CD4-positive, alpha-beta T cell (primary cell): ENCODE data around the gene GPR141. TPM values are rescaled to one million over a fixed set of nuclear protein-coding genes. Genes with fewer than 3 reads are reported as not detected.

ENCODE experiments used
- ATAC-seq: fragments of 200-7000 bp; cut with Tn5 transposase; one replicate; pipeline ENCODE4 v1.10.0; 2022; ENCODE audit warnings: mild to moderate bottlenecking; ENCODE audit not compliant: poor library complexity
- CTCF ChIA-PET: fragments of 350-600 bp; sonication (Branson Sonifier 250); formaldehyde crosslinking; loops from one replicate; lab custom pipeline; 2021; ENCODE audit warnings: antibody characterized with exemption, inconsistent platforms; lab: Charles Lee
- POLR2A ChIA-PET: fragments of 350-600 bp; sonication (Branson Sonifier 250); formaldehyde crosslinking; loops from one replicate; lab custom pipeline; 2021; ENCODE audit warnings: antibody characterized with exemption, inconsistent platforms; lab: Charles Lee
- DNase-seq, 14 experiments: peaks; one replicate each; pipeline ENCODE4 v3.0.0-alpha.2; 2013 to 2020; ENCODE audit warnings: mixed read lengths in 2 of 14
- H3K27ac ChIP-seq, 2 donors: one replicate each; pipeline versions ENCODE4 v1.5.1 to v1.7.0; 2013; ENCODE audit warnings: low read length in 2 of 2, low read depth in 1 of 2, mild to moderate bottlenecking in 1 of 2
- H3K27me3 ChIP-seq, 2 experiments: 1 replicate in 1 of 2; 2 replicates in 1 of 2; pipeline versions ENCODE4 v1.6.1 to v1.7.0; 2013; ENCODE audit warnings: low read length in 2 of 2, control low read depth in 1 of 2, mild to moderate bottlenecking in 1 of 2, moderate library complexity in 1 of 2; ENCODE audit not compliant: insufficient read depth in 2 of 2, control insufficient read depth in 1 of 2
- H3K36me3 ChIP-seq: one replicate; pipeline ENCODE4 v1.6.1; 2013; ENCODE audit warnings: low read length, control low read depth; ENCODE audit not compliant: insufficient read depth
- H3K4me1 ChIP-seq: one replicate; pipeline ENCODE4 v1.6.1; 2013; ENCODE audit warnings: low read length, control low read depth; ENCODE audit not compliant: insufficient read depth
- H3K4me3 ChIP-seq: one replicate; pipeline ENCODE4 v1.5.1; 2013; ENCODE audit warnings: mild to moderate bottlenecking, low read length, moderate library complexity
- H3K9me3 ChIP-seq, 2 experiments: 1 replicate in 1 of 2; 2 replicates in 1 of 2; pipeline versions ENCODE4 v1.6.1 to v1.7.0; 2013; ENCODE audit warnings: low read length in 2 of 2, mild to moderate bottlenecking in 2 of 2, control low read depth in 1 of 2, moderate library complexity in 1 of 2; ENCODE audit not compliant: control insufficient read depth in 1 of 2, insufficient read depth in 1 of 2
- H3K27ac Mint-ChIP-seq: one replicate; pipeline ENCODE4 v1.8.0; 2020; ENCODE audit warnings: mixed read lengths
- H3K27me3 Mint-ChIP-seq: one replicate; pipeline ENCODE4 v1.8.0; 2021; ENCODE audit warnings: mixed read lengths
- H3K36me3 Mint-ChIP-seq: one replicate; pipeline ENCODE4 v1.8.0; 2021; ENCODE audit warnings: low read depth, mixed read lengths
- H3K4me1 Mint-ChIP-seq: one replicate; pipeline ENCODE4 v1.8.0; 2021; ENCODE audit warnings: low read depth, mixed read lengths
- H3K4me3 Mint-ChIP-seq: one replicate; pipeline ENCODE4 v1.8.0; 2020; ENCODE audit warnings: mild to moderate bottlenecking, mixed read lengths
- H3K9me3 Mint-ChIP-seq: one replicate; pipeline ENCODE4 v1.8.0; 2020; ENCODE audit warnings: mixed read lengths
- intact Hi-C, 2 experiments: fragments of 100-400 bp; cut with DNase I in 1 of 2; cut with micrococcal nuclease in 1 of 2; formaldehyde crosslinking; loops; one replicate each; pipeline versions ENCODE4 v1.15.1 to v1.9.0; 2023 to 2025; cut with DNase I, micrococcal nuclease
- polyA plus RNA-seq, 2 donors: library from polyadenylated mRNA; unstranded; fragments of 120-200 nt; gene quantifications; one replicate each; pipeline ENCODE4 v1.2.1, GENCODE V29; 2013
- total RNA-seq, 174 experiments: library from RNA in 2 of 174; stranded (reverse) in 2 of 174; gene quantifications; one replicate each; pipeline ENCODE4 v1.2.3 and lab custom pipeline; 2021 to 2026
- TF ChIP-seq, protein P1 (sequence below): fragments of 200-600 bp; IDR thresholded peaks from one replicate; pipeline ENCODE4 v1.8.0; 2022; ENCODE audit warnings: antibody characterized with exemption, mild to moderate bottlenecking

The GPR141 gene, protein sequence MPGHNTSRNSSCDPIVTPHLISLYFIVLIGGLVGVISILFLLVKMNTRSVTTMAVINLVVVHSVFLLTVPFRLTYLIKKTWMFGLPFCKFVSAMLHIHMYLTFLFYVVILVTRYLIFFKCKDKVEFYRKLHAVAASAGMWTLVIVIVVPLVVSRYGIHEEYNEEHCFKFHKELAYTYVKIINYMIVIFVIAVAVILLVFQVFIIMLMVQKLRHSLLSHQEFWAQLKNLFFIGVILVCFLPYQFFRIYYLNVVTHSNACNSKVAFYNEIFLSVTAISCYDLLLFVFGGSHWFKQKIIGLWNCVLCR
- total RNA-seq = not detected
- 1.5 TPM for polyA plus RNA-seq (2013, experiment 1 of 2)
- 1.6 TPM for polyA plus RNA-seq (2013, experiment 2 of 2)
- 0 to 4.5 (median 0.33) reads per million in 172 experiments for total RNA-seq (lab: John Stamatoyannopoulos, UW)

DNA sequence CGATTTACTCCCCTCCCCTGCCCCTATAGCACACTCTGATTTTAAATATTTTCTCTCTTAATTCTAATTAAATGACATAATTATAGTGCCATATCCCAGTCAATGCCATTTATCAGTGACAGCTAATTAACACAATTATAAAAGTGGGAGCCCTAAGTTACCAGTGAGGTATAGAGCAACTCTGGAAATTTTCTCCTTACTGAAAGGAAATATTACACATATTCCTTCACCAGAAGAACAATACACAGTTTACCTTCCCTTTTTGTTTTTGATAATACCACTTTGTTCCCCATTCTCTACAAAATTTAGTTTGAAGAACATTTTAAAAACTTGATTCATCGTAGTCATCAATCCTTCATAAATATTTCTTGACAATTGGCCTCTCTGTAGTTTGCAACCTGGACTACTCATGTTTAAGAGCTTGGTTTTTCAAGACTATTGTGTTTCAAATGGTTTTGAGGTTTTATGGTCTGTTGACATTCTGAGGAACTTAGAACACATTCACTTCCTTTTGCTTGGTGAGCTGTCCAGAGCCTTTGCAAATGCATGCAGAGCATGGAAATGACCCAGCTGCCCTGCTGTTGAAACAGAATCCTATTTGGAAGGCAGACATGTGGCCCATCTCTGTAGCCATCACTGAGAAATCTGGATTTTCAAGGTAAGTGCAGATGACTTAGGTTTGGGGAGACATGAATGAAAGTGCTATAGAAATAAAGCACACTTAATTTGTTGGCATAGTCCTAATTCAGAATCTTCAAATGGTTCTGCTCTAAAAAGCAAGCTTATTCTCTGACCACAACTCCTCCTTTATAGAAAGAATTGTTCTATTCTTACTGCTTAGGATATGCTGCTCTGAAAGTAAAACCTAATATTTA, at the start of gene GPR141:
Gene GPR141 (plus strand): TSS at position 521 of the 875 bp plus-strand sequence. CDS start 56,628 bp downstream, outside the sequence.
- ChIA-PET CTCF (interaction anchor here (1.0 kb wide), 1 partner anchor 9 kb away, joined by 5 read pairs; no protein-coding TSS in a partner anchor), POLR2A (no interaction called here)
- intact Hi-C loops = no loop called here
- Mint-ChIP-seq H3K36me3 (no peaks in the 10 kb centered on the region), H3K27me3 (peaks cover 5% of the 10 kb centered on the region), H3K4me3 (no peak within 1 kb of the TSS), H3K4me1 (no peaks in the 10 kb centered on the region), H3K27ac (no peak within 1 kb of the TSS), H3K9me3 (no peaks in the 10 kb centered on the region)
- DNase-seq (peak in 3 of 14 experiments; percentile 24 to 51 (median 46)), ATAC-seq (no peak)
- Histone ChIP-seq H3K36me3 (no peaks in the 10 kb centered on the region), H3K27me3 (no peaks in the 10 kb centered on the region), H3K9me3 (no peaks in the 10 kb centered on the region), H3K4me3 (no peak within 1 kb of the TSS), H3K4me1 (no peaks in the 10 kb centered on the region), H3K27ac (no peak within 1 kb of the TSS)
- TF ChIP-seq, protein P1, sequence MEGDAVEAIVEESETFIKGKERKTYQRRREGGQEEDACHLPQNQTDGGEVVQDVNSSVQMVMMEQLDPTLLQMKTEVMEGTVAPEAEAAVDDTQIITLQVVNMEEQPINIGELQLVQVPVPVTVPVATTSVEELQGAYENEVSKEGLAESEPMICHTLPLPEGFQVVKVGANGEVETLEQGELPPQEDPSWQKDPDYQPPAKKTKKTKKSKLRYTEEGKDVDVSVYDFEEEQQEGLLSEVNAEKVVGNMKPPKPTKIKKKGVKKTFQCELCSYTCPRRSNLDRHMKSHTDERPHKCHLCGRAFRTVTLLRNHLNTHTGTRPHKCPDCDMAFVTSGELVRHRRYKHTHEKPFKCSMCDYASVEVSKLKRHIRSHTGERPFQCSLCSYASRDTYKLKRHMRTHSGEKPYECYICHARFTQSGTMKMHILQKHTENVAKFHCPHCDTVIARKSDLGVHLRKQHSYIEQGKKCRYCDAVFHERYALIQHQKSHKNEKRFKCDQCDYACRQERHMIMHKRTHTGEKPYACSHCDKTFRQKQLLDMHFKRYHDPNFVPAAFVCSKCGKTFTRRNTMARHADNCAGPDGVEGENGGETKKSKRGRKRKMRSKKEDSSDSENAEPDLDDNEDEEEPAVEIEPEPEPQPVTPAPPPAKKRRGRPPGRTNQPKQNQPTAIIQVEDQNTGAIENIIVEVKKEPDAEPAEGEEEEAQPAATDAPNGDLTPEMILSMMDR = no peak

DNA sequence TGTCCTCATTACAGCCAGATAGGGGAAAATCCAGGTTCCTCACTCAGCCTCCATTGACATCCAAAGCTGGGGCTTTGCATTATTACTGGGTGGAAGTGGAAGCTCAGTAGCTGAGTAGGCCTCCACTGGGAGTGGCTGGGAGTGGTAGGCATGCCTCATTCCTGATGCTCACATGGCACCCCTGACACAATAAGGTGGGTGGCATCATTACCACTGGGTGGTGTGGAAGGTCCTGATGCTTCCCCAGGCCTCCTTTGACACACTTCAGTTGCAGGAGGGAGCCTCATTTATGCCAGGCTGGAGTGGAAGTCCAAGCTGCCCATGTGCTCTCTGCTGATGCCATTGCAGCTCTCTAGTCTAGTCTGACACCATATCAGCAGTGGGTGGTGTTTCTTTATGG, 48.2 kb upstream of the GPR141 start:
- TF ChIP-seq, protein P1 = no peak
- no peaks in the 10 kb centered on the region for H3K36me3 ChIP-seq
- intact Hi-C loops = no loop called here
- H3K4me3 Mint-ChIP-seq = no peak overlapping the region
- peaks cover 10% of the 10 kb centered on the region for H3K9me3 Mint-ChIP-seq
- H3K9me3 ChIP-seq = peaks cover 10 to 13% of the 10 kb centered on the region in 2 experiments
- CTCF ChIA-PET = no interaction called here
- no peak overlapping the region for H3K27ac Mint-ChIP-seq
- no peaks in the 10 kb centered on the region for H3K4me1 ChIP-seq
- H3K4me3 ChIP-seq = no peak overlapping the region
- H3K27me3 Mint-ChIP-seq = peaks cover 49% of the 10 kb centered on the region
- no peaks in the 10 kb centered on the region for H3K36me3 Mint-ChIP-seq
- H3K27ac ChIP-seq = no peak overlapping the region
- no peaks in the 10 kb centered on the region for H3K4me1 Mint-ChIP-seq
- ATAC-seq (no peak), DNase-seq (no peak)
- POLR2A ChIA-PET = no interaction called here
- H3K27me3 ChIP-seq = no peaks in the 10 kb centered on the region

DNA sequence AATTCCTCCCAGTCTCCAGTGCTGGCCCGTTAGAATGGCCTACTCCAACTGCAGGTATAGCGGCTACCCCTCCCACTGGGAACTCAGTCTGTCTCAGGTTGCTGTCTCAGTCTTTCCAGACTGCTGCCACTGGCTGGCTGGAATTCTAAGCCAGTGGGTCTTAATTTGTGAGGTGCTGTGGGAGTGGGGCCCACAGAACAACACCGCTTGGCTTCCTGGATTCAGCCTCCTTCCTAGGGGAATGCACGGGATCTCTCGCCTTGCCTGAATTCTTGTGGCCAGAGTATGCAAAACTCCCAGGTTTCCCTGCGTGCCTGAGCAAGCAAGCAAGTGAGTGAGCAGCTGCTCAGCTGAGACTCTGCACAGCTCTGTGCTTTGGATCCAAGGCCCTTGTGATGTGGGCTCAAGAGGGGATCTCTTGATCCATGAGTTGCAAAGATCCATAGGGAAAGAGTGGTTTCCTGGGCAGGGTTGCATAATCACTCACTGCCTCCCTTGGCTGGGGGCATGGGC, 41.5 kb upstream of the GPR141 start:
- POLR2A ChIA-PET = no interaction called here

More for the DNA sequence above, 41.5 kb upstream of the GPR141 start:
- ATAC-seq (no peak), DNase-seq (no peak)
- H3K4me3 ChIP-seq = no peak overlapping the region
- H3K36me3 ChIP-seq = no peaks in the 10 kb centered on the region
- Mint-ChIP-seq H3K36me3 (no peaks in the 10 kb centered on the region), H3K9me3 (peaks cover 5% of the 10 kb centered on the region), H3K4me1 (no peaks in the 10 kb centered on the region), H3K27ac (no peak overlapping the region), H3K4me3 (no peak overlapping the region), H3K27me3 (peaks cover 39% of the 10 kb centered on the region)
- H3K9me3 ChIP-seq = peaks cover 4 to 5% of the 10 kb centered on the region in 2 experiments
- no peaks in the 10 kb centered on the region for H3K4me1 ChIP-seq
- TF ChIP-seq, protein P1 = no peak
- no peak overlapping the region for H3K27ac ChIP-seq
- H3K27me3 ChIP-seq = peaks cover 0 to 5% of the 10 kb centered on the region in 2 experiments
- intact Hi-C loops = no loop called here
- CTCF ChIA-PET = no interaction called here
